Measurements from ENCODE around the gene NPEPL1.
"Not testable (repeated sequence)": the region's sequence is repeated elsewhere in the genome, so short reads cannot be mapped to it uniquely, and the experiment has no call there.

Gene NPEPL1

GRCh38 chr20:58744836-58745235 lies 52.2 kb downstream of the NPEPL1 start:
- no peak for DNase-seq

- no peak for DNase-seq
These were observed 52.8 kb downstream of the NPEPL1 start for GRCh38 chr20:58745391-58745790.

GRCh38 chr20:58746620-58747019 lies 54.0 kb downstream of the NPEPL1 start:
- DNase-seq, result peak in 1 of 14 donors; percentile 56

GRCh38 chr20:58747211-58747610 lies 54.6 kb downstream of the NPEPL1 start:
- no peak for DNase-seq

- no peak for DNase-seq
These were observed 56.0 kb downstream of the NPEPL1 start for GRCh38 chr20:58748618-58749017.

GRCh38 chr20:58749098-58749769 lies 56.6 kb downstream of the NPEPL1 start:
- no peak for DNase-seq

GRCh38 chr20:58749979-58750378 lies 57.4 kb downstream of the NPEPL1 start:
- DNase-seq, result no peak

- not testable (repeated sequence) for DNase-seq
These were observed 58.1 kb downstream of the NPEPL1 start for GRCh38 chr20:58750706-58751105.

- DNase-seq, result no peak
These were observed 59.4 kb downstream of the NPEPL1 start for GRCh38 chr20:58751979-58752378.

GRCh38 chr20:58752565-58752964 lies 60.0 kb downstream of the NPEPL1 start:
- no peak for DNase-seq

- no peak for DNase-seq
These were observed 60.8 kb downstream of the NPEPL1 start for GRCh38 chr20:58753267-58753921.

GRCh38 chr20:58753922-58754551 lies 61.4 kb downstream of the NPEPL1 start:
- DNase-seq, result no peak

GRCh38 chr20:58754584-58754983 lies 62.0 kb downstream of the NPEPL1 start:
- DNase-seq, result no peak

GRCh38 chr20:58755062-58755697 lies 62.6 kb downstream of the NPEPL1 start:
- DNase-seq, result no peak

GRCh38 chr20:58755766-58756449 lies 63.3 kb downstream of the NPEPL1 start:
- DNase-seq, result no peak

- no peak for DNase-seq
These were observed 63.8 kb downstream of the NPEPL1 start for GRCh38 chr20:58756450-58756775.

GRCh38 chr20:58757647-58758046 lies 65.0 kb downstream of the NPEPL1 start:
- DNase-seq, result not testable (repeated sequence)

- DNase-seq, result no peak
These were observed 67.3 kb downstream of the NPEPL1 start for GRCh38 chr20:58759947-58760346.

GRCh38 chr20:58760856-58761255 lies 68.3 kb downstream of the NPEPL1 start:
- DNase-seq, result no peak

- no peak for DNase-seq
These were observed 69.5 kb downstream of the NPEPL1 start for GRCh38 chr20:58762120-58762519.

GRCh38 chr20:58763076-58763475 lies 70.5 kb downstream of the NPEPL1 start:
- DNase-seq, result no peak

All from C1 segment of cervical spinal cord (tissue), 14 donors.